Sigmoid colon (tissue), 7 donors: ENCODE measurements around the gene ALAS1. TPM values are rescaled to one million over a fixed set of nuclear protein-coding genes. Genes with fewer than 3 reads are reported as not detected.

ENCODE experiments used
- DNase-seq: peaks from one replicate; pipeline ENCODE4 v3.0.0-alpha.2; 2019
- H3K27ac ChIP-seq, 4 donors: fragments of 200-600 bp; sonication (generic); one replicate each; pipeline ENCODE4 v1.5.1; 2016 to 2019; ENCODE audit warnings: mild to moderate bottlenecking in 1 of 4
- H3K27me3 ChIP-seq, 3 donors: fragments of 200-600 bp; sonication (generic); one replicate each; pipeline ENCODE4 v1.5.1; 2019; ENCODE audit warnings: mild to moderate bottlenecking in 1 of 3
- H3K36me3 ChIP-seq, 4 donors: fragments of 200-600 bp; sonication (generic); one replicate each; pipeline ENCODE4 v1.5.1; 2016 to 2019
- H3K4me1 ChIP-seq, 4 donors: fragments of 200-600 bp; sonication (generic); one replicate each; pipeline ENCODE4 v1.5.1; 2017 to 2019
- H3K4me3 ChIP-seq, 4 donors: fragments of 200-600 bp; sonication (generic); one replicate each; pipeline ENCODE4 v1.5.1; 2017 to 2019; ENCODE audit warnings: mild to moderate bottlenecking in 2 of 4, moderate library complexity in 1 of 4
- H3K9me3 ChIP-seq, 4 donors: fragments of 200-600 bp in 3 of 4; sonication (generic) in 3 of 4; one replicate each; pipeline versions ENCODE4 v1.5.1 to v1.6.1; 2013 to 2019
- EP300 ChIP-seq, 4 donors: sonication (generic); formaldehyde crosslinking; IDR thresholded peaks; one replicate each; pipeline ENCODE4 v1.6.1; 2017; ENCODE audit warnings: antibody characterized with exemption in 4 of 4
- POLR2A ChIP-seq, 2 donors: fragments of 450-650 bp; IDR thresholded peaks; one replicate each; pipeline ENCODE4 v1.6.1; 2016; ENCODE audit warnings: antibody characterized with exemption in 2 of 2, mild to moderate bottlenecking in 2 of 2, moderate library complexity in 2 of 2
- POLR2AphosphoS5 ChIP-seq, 4 donors: sonication (generic); formaldehyde crosslinking; IDR thresholded peaks; one replicate each; pipeline ENCODE4 v1.6.1; 2017; ENCODE audit warnings: antibody characterized with exemption in 4 of 4
- WGBS, 2 donors: extraction: QIAGEN DNeasy Blood & Tissue Kit; methylation state at CpG; one replicate each; pipeline ENCODE4 v1.1.7; 2013; 5-methylcytosine and 5-hydroxymethylcytosine counted together
- intact Hi-C: fragments of 100-400 bp; cut with DNase I; formaldehyde crosslinking; loops from one replicate; pipeline ENCODE4 v1.15.1; 2023
- polyA plus RNA-seq, 3 donors: library from polyadenylated mRNA; stranded (reverse); fragments of 200-250 nt; gene quantifications; one replicate each; pipeline ENCODE4 v1.2.3, GENCODE V29; 2013
- total RNA-seq, 4 donors: library from RNA; depleted of rRNA; stranded (reverse); fragments of >200 nt; gene quantifications; one replicate each; pipeline ENCODE4 v1.1.0, GENCODE V29; 2016
- TF ChIP-seq, protein P1 (sequence below), 4 experiments: fragments of 450-650 bp in 3 of 4; fragments of 200-600 bp in 1 of 4; IDR thresholded peaks; one replicate each; pipeline ENCODE4 v1.5.1; 2016 to 2019; ENCODE audit warnings: antibody characterized with exemption in 4 of 4, mild to moderate bottlenecking in 3 of 4, moderate library complexity in 2 of 4
- donor health status: healthy with polysubstance abuse.
- donor health status: Bipolar disorder and iron deficiency.
- donor health status: healthy.

Gene ALAS1
- total and polyA plus RNA-seq, 7 donors = 23.2 to 121 (median 27.3) TPM

GRCh38 chr3:52253314-52254304 is 55.6 kb downstream of the ALAS1 start:
- H3K36me3 ChIP-seq = peaks cover 29 to 99% (median 48%) of the 10 kb centered on the region in 4 donors
- H3K4me3 ChIP-seq = no peak overlapping the region
- no peaks in the 10 kb centered on the region for H3K9me3 ChIP-seq
- intact Hi-C loops = no loop called here
- WGBS, 2 donors = 47 to 76% methylated on average over 12 of the region's 12 CpGs
- TF ChIP-seq POLR2AphosphoS5 (IDR thresholded peaks at IDR 0.05) (peak in 2 of 4 donors; percentile 16 to 25), POLR2A (IDR thresholded peaks at IDR 0.05) (no peak)
- TF ChIP-seq, protein P1, sequence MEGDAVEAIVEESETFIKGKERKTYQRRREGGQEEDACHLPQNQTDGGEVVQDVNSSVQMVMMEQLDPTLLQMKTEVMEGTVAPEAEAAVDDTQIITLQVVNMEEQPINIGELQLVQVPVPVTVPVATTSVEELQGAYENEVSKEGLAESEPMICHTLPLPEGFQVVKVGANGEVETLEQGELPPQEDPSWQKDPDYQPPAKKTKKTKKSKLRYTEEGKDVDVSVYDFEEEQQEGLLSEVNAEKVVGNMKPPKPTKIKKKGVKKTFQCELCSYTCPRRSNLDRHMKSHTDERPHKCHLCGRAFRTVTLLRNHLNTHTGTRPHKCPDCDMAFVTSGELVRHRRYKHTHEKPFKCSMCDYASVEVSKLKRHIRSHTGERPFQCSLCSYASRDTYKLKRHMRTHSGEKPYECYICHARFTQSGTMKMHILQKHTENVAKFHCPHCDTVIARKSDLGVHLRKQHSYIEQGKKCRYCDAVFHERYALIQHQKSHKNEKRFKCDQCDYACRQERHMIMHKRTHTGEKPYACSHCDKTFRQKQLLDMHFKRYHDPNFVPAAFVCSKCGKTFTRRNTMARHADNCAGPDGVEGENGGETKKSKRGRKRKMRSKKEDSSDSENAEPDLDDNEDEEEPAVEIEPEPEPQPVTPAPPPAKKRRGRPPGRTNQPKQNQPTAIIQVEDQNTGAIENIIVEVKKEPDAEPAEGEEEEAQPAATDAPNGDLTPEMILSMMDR (IDR thresholded peaks at IDR 0.05) = no peak
- peak overlapping the region in 3 of 4 donors; percentile 27 to 47 (median 43) for H3K27ac ChIP-seq
- no peak for DNase-seq
- H3K4me1 ChIP-seq = peaks cover 0 to 21% (median 7%) of the 10 kb centered on the region in 4 donors
- no peaks in the 10 kb centered on the region for H3K27me3 ChIP-seq

GRCh38 chr3:52254608-52255007 is 56.6 kb downstream of the ALAS1 start:
- 80 to 81% methylated on average over 9 of the region's 9 CpGs for WGBS, 2 donors
- no peak overlapping the region for H3K4me3 ChIP-seq
- peaks cover 0 to 26% (median 7%) of the 10 kb centered on the region in 4 donors for H3K4me1 ChIP-seq
- H3K36me3 ChIP-seq = peaks cover 39 to 100% (median 58%) of the 10 kb centered on the region in 4 donors
- intact Hi-C loops = no loop called here
- DNase-seq = no peak
- TF ChIP-seq, protein P1 (IDR thresholded peaks at IDR 0.05) = no peak
- TF ChIP-seq EP300 (IDR thresholded peaks at IDR 0.05) = no peak
- no peak for TF ChIP-seq POLR2AphosphoS5 (IDR thresholded peaks at IDR 0.05)
- no peak for TF ChIP-seq POLR2A (IDR thresholded peaks at IDR 0.05)
- H3K27me3 ChIP-seq = no peaks in the 10 kb centered on the region
- H3K9me3 ChIP-seq = no peaks in the 10 kb centered on the region
- H3K27ac ChIP-seq = no peak overlapping the region

GRCh38 chr3:52256159-52256558 is 58.2 kb downstream of the ALAS1 start:
- H3K9me3 ChIP-seq = no peaks in the 10 kb centered on the region
- no peak overlapping the region for H3K27ac ChIP-seq
- peaks cover 54 to 100% (median 73%) of the 10 kb centered on the region in 4 donors for H3K36me3 ChIP-seq
- 66 to 80% methylated on average over 3 of the region's 3 CpGs for WGBS, 2 donors
- no peak for TF ChIP-seq POLR2A (IDR thresholded peaks at IDR 0.05)
- no peak for TF ChIP-seq EP300 (IDR thresholded peaks at IDR 0.05)
- TF ChIP-seq, protein P1 (IDR thresholded peaks at IDR 0.05) = no peak
- no peak for TF ChIP-seq POLR2AphosphoS5 (IDR thresholded peaks at IDR 0.05)
- H3K4me3 ChIP-seq = no peak overlapping the region
- intact Hi-C loops = no loop called here
- H3K27me3 ChIP-seq = no peaks in the 10 kb centered on the region
- H3K4me1 ChIP-seq = peaks cover 0 to 28% (median 7%) of the 10 kb centered on the region in 4 donors
- DNase-seq = no peak

GRCh38 chr3:52256622-52257021 is 58.7 kb downstream of the ALAS1 start:
- Histone ChIP-seq H3K4me3 (no peak overlapping the region), H3K9me3 (no peaks in the 10 kb centered on the region), H3K36me3 (peaks cover 55 to 100% (median 75%) of the 10 kb centered on the region in 4 donors), H3K4me1 (peaks cover 0 to 31% (median 7%) of the 10 kb centered on the region in 4 donors), H3K27ac (no peak overlapping the region), H3K27me3 (no peaks in the 10 kb centered on the region)
- TF ChIP-seq, protein P1 (IDR thresholded peaks at IDR 0.05) = no peak
- TF ChIP-seq EP300 (IDR thresholded peaks at IDR 0.05) (no peak), POLR2AphosphoS5 (IDR thresholded peaks at IDR 0.05) (peak in 1 of 4 donors; percentile 7), POLR2A (IDR thresholded peaks at IDR 0.05) (no peak)
- WGBS, 2 donors = 78 to 87% methylated on average over 4 of the region's 4 CpGs
- intact Hi-C loops = no loop called here
- DNase-seq = no peak
